ENCODE results near the gene LGR5. TPM values are rescaled to one million over a fixed set of nuclear protein-coding genes. Genes with fewer than 3 reads are reported as not detected.

LGR5 gene
- polyA plus RNA-seq, 1 donor (not counting 4 experiments of a cell fraction or from before 2014, with no cell fraction given): 0.05 TPM

DNA sequence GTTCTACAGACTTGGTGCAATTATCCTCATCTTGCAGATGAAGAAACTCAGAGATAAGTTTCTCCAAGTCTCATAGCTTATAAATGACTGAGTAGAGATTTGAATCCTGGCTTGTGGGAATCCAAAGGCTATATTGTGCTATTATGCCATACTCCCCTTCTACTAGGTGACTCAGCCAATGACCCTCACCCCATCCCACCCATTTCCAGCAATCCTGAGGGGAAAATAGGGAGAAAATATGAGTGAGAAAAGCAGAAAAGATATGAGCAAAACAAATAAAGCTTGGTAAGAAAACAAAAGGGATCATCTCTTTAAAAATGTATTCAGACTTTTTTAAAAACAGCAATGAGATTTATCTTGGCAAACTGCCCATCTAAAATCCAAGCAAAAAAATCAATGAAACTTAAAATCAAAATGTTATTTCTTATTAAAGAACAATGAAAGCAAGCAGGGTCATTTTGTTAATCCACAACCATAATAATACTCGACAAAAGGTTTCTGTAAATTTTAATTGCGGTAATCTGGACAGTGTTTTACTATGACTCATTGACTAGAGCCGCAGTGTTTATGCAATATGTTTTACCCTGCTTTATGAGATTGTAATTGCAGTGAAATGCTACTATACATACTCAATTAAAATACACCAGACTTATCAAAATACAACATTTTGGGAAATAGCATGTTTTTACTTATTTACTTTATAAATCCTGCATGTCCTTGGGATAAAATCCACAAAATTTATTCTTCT is 13.1 kb upstream of the LGR5 start:
- no peak overlapping the region for H3K4me3 ChIP-seq (ENCODE audit: control insufficient read depth in 2 of 3, extremely low read depth in 1 of 3, insufficient read depth in 2 of 3, low read depth in 1 of 3, low read length in 3 of 3)
- no peaks in the 10 kb centered on the region for H3K36me3 ChIP-seq (ENCODE audit: control insufficient read depth in 2 of 2, extremely low read depth in 1 of 2, insufficient read depth in 2 of 2, low read length in 2 of 2)
- H3K79me2 ChIP-seq (ENCODE audit: control insufficient read depth, insufficient read depth, low read length): no peaks in the 10 kb centered on the region
- no peak overlapping the region for H3K9ac ChIP-seq (ENCODE audit: control insufficient read depth, extremely low read depth, insufficient read depth, low read length)
- H3K27ac ChIP-seq (ENCODE audit: control insufficient read depth, insufficient read depth, low read length): no peak overlapping the region
- FAIRE-seq (no peak), DNase-seq (ENCODE audit: low read depth, low spot score) (no peak)
- no peaks in the 10 kb centered on the region for H3K9me3 ChIP-seq (ENCODE audit: control insufficient read depth, low read depth, low read length)
- no peak overlapping the region for H2AFZ ChIP-seq (ENCODE audit: control insufficient read depth, low read length)
- no peak overlapping the region for H3K4me2 ChIP-seq (ENCODE audit: control insufficient read depth, extremely low read depth, insufficient read depth, low read depth, low read length)
- H3K4me1 ChIP-seq (ENCODE audit: control insufficient read depth, extremely low read depth, insufficient read depth, low read length): no peaks in the 10 kb centered on the region
- peaks cover 8% of the 10 kb centered on the region for H3K27me3 ChIP-seq (ENCODE audit: control insufficient read depth, extremely low read depth, insufficient read depth, low read length)
- no peaks in the 10 kb centered on the region for H4K20me1 ChIP-seq (ENCODE audit: control insufficient read depth, extremely low read depth, insufficient read depth, low read length)
- dilution Hi-C loops (cut with MboI; ENCODE audit: extremely low pct_ligation_motif_present, low sequenced_read_pairs): no loop called here
- TF ChIP-seq, protein P1, sequence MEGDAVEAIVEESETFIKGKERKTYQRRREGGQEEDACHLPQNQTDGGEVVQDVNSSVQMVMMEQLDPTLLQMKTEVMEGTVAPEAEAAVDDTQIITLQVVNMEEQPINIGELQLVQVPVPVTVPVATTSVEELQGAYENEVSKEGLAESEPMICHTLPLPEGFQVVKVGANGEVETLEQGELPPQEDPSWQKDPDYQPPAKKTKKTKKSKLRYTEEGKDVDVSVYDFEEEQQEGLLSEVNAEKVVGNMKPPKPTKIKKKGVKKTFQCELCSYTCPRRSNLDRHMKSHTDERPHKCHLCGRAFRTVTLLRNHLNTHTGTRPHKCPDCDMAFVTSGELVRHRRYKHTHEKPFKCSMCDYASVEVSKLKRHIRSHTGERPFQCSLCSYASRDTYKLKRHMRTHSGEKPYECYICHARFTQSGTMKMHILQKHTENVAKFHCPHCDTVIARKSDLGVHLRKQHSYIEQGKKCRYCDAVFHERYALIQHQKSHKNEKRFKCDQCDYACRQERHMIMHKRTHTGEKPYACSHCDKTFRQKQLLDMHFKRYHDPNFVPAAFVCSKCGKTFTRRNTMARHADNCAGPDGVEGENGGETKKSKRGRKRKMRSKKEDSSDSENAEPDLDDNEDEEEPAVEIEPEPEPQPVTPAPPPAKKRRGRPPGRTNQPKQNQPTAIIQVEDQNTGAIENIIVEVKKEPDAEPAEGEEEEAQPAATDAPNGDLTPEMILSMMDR (optimal IDR thresholded peaks at IDR 0.05 in 1 of 3, IDR thresholded peaks at IDR 0.05 in 1 of 3, conservative IDR thresholded peaks at IDR 0.05 in 1 of 3; ENCODE audit: extremely low read depth in 1 of 3, insufficient read depth in 2 of 3, low read length in 3 of 3): no peak
- TF ChIP-seq EZH2 (IDR thresholded peaks at IDR 0.05; ENCODE audit: low read length): no peak
- H3K9me1 ChIP-seq (ENCODE audit: control insufficient read depth, extremely low read depth, insufficient read depth, low read length): no peaks in the 10 kb centered on the region

DNA sequence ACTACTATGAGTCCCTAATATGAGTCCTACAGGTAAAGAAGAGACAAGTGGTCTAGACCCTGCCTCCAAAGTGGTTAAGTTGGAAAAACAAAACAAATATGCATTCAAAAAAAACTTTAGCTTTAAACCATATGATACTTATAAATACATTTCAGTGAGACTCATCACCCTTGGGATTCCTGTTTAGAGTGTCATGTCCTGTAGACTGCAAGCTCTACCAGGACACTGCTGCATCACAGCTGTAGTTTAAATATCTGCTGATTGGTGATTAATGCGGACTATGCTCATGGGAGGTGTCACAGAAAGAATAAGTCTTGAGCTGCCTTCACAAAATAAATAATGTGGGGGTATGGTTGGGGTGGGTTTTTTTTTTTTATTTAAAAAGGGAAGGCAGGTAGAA is 8.8 kb upstream of the LGR5 start:
- H2AFZ ChIP-seq (ENCODE audit: control insufficient read depth, low read length): no peak overlapping the region
- no peak overlapping the region for H3K9ac ChIP-seq (ENCODE audit: control insufficient read depth, extremely low read depth, insufficient read depth, low read length)
- DNase-seq (ENCODE audit: low read depth, low spot score) (no peak), FAIRE-seq (no peak)
- TF ChIP-seq, protein P1 (optimal IDR thresholded peaks at IDR 0.05 in 1 of 3, IDR thresholded peaks at IDR 0.05 in 1 of 3, conservative IDR thresholded peaks at IDR 0.05 in 1 of 3; ENCODE audit: extremely low read depth in 1 of 3, insufficient read depth in 2 of 3, low read length in 3 of 3): no peak
- TF ChIP-seq EZH2 (IDR thresholded peaks at IDR 0.05; ENCODE audit: low read length): no peak
- no peaks in the 10 kb centered on the region for H4K20me1 ChIP-seq (ENCODE audit: control insufficient read depth, extremely low read depth, insufficient read depth, low read length)
- H3K27me3 ChIP-seq (ENCODE audit: control insufficient read depth, extremely low read depth, insufficient read depth, low read length): peaks cover 3% of the 10 kb centered on the region
- H3K4me2 ChIP-seq (ENCODE audit: control insufficient read depth, extremely low read depth, insufficient read depth, low read depth, low read length): no peak overlapping the region
- no peaks in the 10 kb centered on the region for H3K9me1 ChIP-seq (ENCODE audit: control insufficient read depth, extremely low read depth, insufficient read depth, low read length)
- dilution Hi-C loops (cut with MboI; ENCODE audit: extremely low pct_ligation_motif_present, low sequenced_read_pairs): no loop called here
- no peak overlapping the region for H3K27ac ChIP-seq (ENCODE audit: control insufficient read depth, insufficient read depth, low read length)
- no peaks in the 10 kb centered on the region for H3K9me3 ChIP-seq (ENCODE audit: control insufficient read depth, low read depth, low read length)
- no peaks in the 10 kb centered on the region for H3K4me1 ChIP-seq (ENCODE audit: control insufficient read depth, extremely low read depth, insufficient read depth, low read length)
- H3K36me3 ChIP-seq (ENCODE audit: control insufficient read depth in 2 of 2, extremely low read depth in 1 of 2, insufficient read depth in 2 of 2, low read length in 2 of 2): no peaks in the 10 kb centered on the region
- H3K79me2 ChIP-seq (ENCODE audit: control insufficient read depth, insufficient read depth, low read length): no peaks in the 10 kb centered on the region
- no peak overlapping the region for H3K4me3 ChIP-seq (ENCODE audit: control insufficient read depth in 2 of 3, extremely low read depth in 1 of 3, insufficient read depth in 2 of 3, low read depth in 1 of 3, low read length in 3 of 3)
